Endodermal cell (in vitro differentiated cells): ENCODE data around the gene PPIA. TPM values are rescaled to one million over a fixed set of nuclear protein-coding genes. Genes with fewer than 3 reads are reported as not detected.

Experiments
- DNase-seq: peaks from one replicate; pipeline ENCODE4 v3.0.0-alpha.2; 2017
- H3K27ac ChIP-seq: 2 replicates; pipeline ENCODE4 v1.5.1; 2013; ENCODE audit warnings: mild to moderate bottlenecking, low read depth, low read length, moderate library complexity
- H3K27me3 ChIP-seq: 2 replicates; pipeline ENCODE4 v1.6.1; 2013; ENCODE audit warnings: mild to moderate bottlenecking, low read length, moderate library complexity; ENCODE audit not compliant: insufficient read depth, control insufficient read depth, poor library complexity, severe bottlenecking
- H3K36me3 ChIP-seq: 2 replicates; pipeline ENCODE4 v1.7.0; 2013; ENCODE audit warnings: mild to moderate bottlenecking, low read length, moderate library complexity; ENCODE audit not compliant: control insufficient read depth, insufficient read depth
- H3K4me1 ChIP-seq: one replicate; pipeline ENCODE4 v1.7.0; 2013; ENCODE audit warnings: low read length; ENCODE audit not compliant: control insufficient read depth, insufficient read depth
- H3K4me3 ChIP-seq: 2 replicates; pipeline ENCODE4 v1.5.1; 2013; ENCODE audit warnings: mild to moderate bottlenecking, low read length, moderate library complexity
- H3K9ac ChIP-seq: 2 replicates; pipeline ENCODE4 v1.6.1; 2013; ENCODE audit warnings: mild to moderate bottlenecking, low read length, moderate library complexity; ENCODE audit not compliant: poor library complexity, severe bottlenecking; ENCODE audit errors: extremely low read depth
- H3K9me3 ChIP-seq: 2 replicates; pipeline ENCODE4 v1.6.1; 2013; ENCODE audit warnings: mild to moderate bottlenecking, low read length, moderate library complexity; ENCODE audit not compliant: control insufficient read depth
- H3K27ac Mint-ChIP-seq: 2 replicates; pipeline ENCODE4 v1.8.0; 2020; ENCODE audit warnings: mixed read lengths
- H3K27me3 Mint-ChIP-seq: 2 replicates; pipeline ENCODE4 v1.8.0; 2021; ENCODE audit warnings: mild to moderate bottlenecking, mixed read lengths; ENCODE audit not compliant: insufficient read depth
- H3K36me3 Mint-ChIP-seq: 2 replicates; pipeline ENCODE4 v1.8.0; 2020; ENCODE audit warnings: low read depth, mixed read lengths
- H3K4me1 Mint-ChIP-seq: 2 replicates; pipeline ENCODE4 v1.8.0; 2020; ENCODE audit warnings: mixed read lengths
- H3K4me3 Mint-ChIP-seq: 2 replicates; pipeline ENCODE4 v1.8.0; 2020; ENCODE audit warnings: mild to moderate bottlenecking, moderate library complexity, mixed read lengths
- H3K9me3 Mint-ChIP-seq: 2 replicates; pipeline ENCODE4 v1.8.0; 2020; ENCODE audit warnings: mild to moderate bottlenecking, mixed read lengths
- CTCF ChIP-seq: fragments of 200-600 bp; sonication (generic); conservative IDR thresholded peaks from 2 replicates; pipeline ENCODE4 v1.5.0; 2021; ENCODE audit warnings: antibody characterized with exemption, mild to moderate bottlenecking
- whole genome bisulfite sequencing, 2 experiments: methylation state at CpG; one replicate each; pipeline versions ENCODE4 v1.1.5 to v1.1.7; 2013; ENCODE audit warnings: missing lambda C conversion rate in 2 of 2, mixed read lengths in 1 of 2; ENCODE audit not compliant: insufficient coverage in 1 of 2, insufficient read length in 1 of 2; 5-methylcytosine and 5-hydroxymethylcytosine counted together
- long read RNA-seq, 4 experiments: library from polyadenylated mRNA in 2 of 4; library from RNA in 1 of 4; library from capped mRNA in 1 of 4; stranded (forward) in 3 of 4; unstranded in 1 of 4; transcript quantifications; one replicate each; pipeline ENCODE4 v2.0.0, GENCODE V29; 2020 to 2021; ENCODE audit warnings: inconsistent platforms in 1 of 4
- polyA plus RNA-seq, 2 experiments: library from polyadenylated mRNA; stranded (reverse); fragments of 50-300 nt; gene quantifications; one replicate each; pipeline ENCODE4 v1.2.3, GENCODE V29; 2013
- total RNA-seq, 2 donors: library from RNA; stranded (reverse); fragmentation: NEBNext Ultra II Directional in 1 of 2; extraction: Animal tissue kit (Norgen Biotek cat#: 25700) in 1 of 2; gene quantifications; 2 replicates in 1 of 2; 3 replicates in 1 of 2; pipeline ENCODE4 v1.2.1, GENCODE V29; 2021

The PPIA gene
- total RNA-seq: 1,000 to 10,000 TPM; 1,857 to 1,899 TPM
- polyA plus RNA-seq (2013, experiment 1 of 2): 2,447 TPM
- polyA plus RNA-seq (2013, experiment 2 of 2): 2,352 TPM
- long read RNA-seq, experiment 1, transcript PPIA-208 (6 exons, 907 nt): minor isoform, 8 of 596 reads
- long read RNA-seq, experiment 1, transcript PPIA-201 (6 exons, 818 nt): minor isoform, 6 of 596 reads
- long read RNA-seq, experiment 1, transcript PPIA-204 (5 exons, 2,238 nt): major isoform, 489 of 596 reads
- long read RNA-seq, experiment 1, partial matches to known transcripts: 45 of 596 reads
- long read RNA-seq, experiment 1, other reads (novel, unspliced or antisense): 48 of 596 reads
- long read RNA-seq, experiment 2, transcript PPIA-201 (6 exons, 818 nt): minor isoform, 5 of 670 reads
- long read RNA-seq, experiment 2, transcript PPIA-208 (6 exons, 907 nt): minor isoform, 5 of 670 reads
- long read RNA-seq, experiment 2, transcript PPIA-204 (5 exons, 2,238 nt): major isoform, 630 of 670 reads
- long read RNA-seq, experiment 2, partial matches to known transcripts: 12 of 670 reads
- long read RNA-seq, experiment 2, other reads (novel, unspliced or antisense): 18 of 670 reads
- long read RNA-seq, experiment 3, transcript PPIA-208 (6 exons, 907 nt): minor isoform, 9 of 2,029 reads
- long read RNA-seq, experiment 3, transcript PPIA-204 (5 exons, 2,238 nt): major isoform, 1,970 of 2,029 reads
- long read RNA-seq, experiment 3, transcript PPIA-201 (6 exons, 818 nt): minor isoform, 8 of 2,029 reads
- long read RNA-seq, experiment 3, partial matches to known transcripts: 17 of 2,029 reads
- long read RNA-seq, experiment 3, other reads (novel, unspliced or antisense): 24 of 2,029 reads
- long read RNA-seq, experiment 4, transcript PPIA-208 (6 exons, 907 nt): minor isoform, 59 of 411 reads
- long read RNA-seq, experiment 4, transcript PPIA-204 (5 exons, 2,238 nt): major isoform, 284 of 411 reads
- long read RNA-seq, experiment 4, transcript PPIA-201 (6 exons, 818 nt): minor isoform, 52 of 411 reads
- long read RNA-seq, experiment 4, partial matches to known transcripts: 8 of 411 reads
- long read RNA-seq, experiment 4, other reads (novel, unspliced or antisense): 5 of 411 reads

- no peak for TF ChIP-seq CTCF
- H3K4me3 ChIP-seq: peak within 1 kb of the TSS; percentile 91
Measured at GRCh38 chr7:44796504-44797328, at the start of gene PPIA. PPIA (plus strand) TSS chr7:44796681; CDS start chr7:44796725, 44 bp downstream.

GRCh38 chr7:44748045-44748947 is 48.2 kb upstream of the PPIA start, which contains the start of gene ZMIZ2:
ZMIZ2 (plus strand) TSS chr7:44748847; CDS start chr7:44756250, 7,403 bp downstream.
- Mint-ChIP-seq H3K27me3 (no peaks in the 10 kb centered on the region), H3K36me3 (peaks cover 8% of the 10 kb centered on the region), H3K27ac (peak within 1 kb of the TSS; percentile 0), H3K4me1 (peaks cover 14% of the 10 kb centered on the region), H3K4me3 (peak within 1 kb of the TSS; percentile 80), H3K9me3 (no peaks in the 10 kb centered on the region)
- Histone ChIP-seq H3K4me3 (peak within 1 kb of the TSS; percentile 84), H3K9me3 (no peaks in the 10 kb centered on the region), H3K27me3 (no peaks in the 10 kb centered on the region), H3K27ac (peak within 1 kb of the TSS; percentile 63), H3K9ac (peak within 1 kb of the TSS; percentile 39), H3K36me3 (no peaks in the 10 kb centered on the region), H3K4me1 (no peaks in the 10 kb centered on the region)
- DNase-seq: peak; percentile 98
- TF ChIP-seq CTCF: no peak
- WGBS, 2 experiments: 2 to 24% methylated on average over 4 to 91 of the region's 92 CpGs

More at GRCh38 chr7:44796504-44797328, at the start of gene PPIA:
- Histone ChIP-seq H3K9me3 (no peaks in the 10 kb centered on the region), H3K4me1 (peaks cover 3% of the 10 kb centered on the region), H3K27me3 (no peaks in the 10 kb centered on the region), H3K36me3 (peaks cover 42% of the 10 kb centered on the region), H3K9ac (peak within 1 kb of the TSS; percentile 99), H3K27ac (peak within 1 kb of the TSS; percentile 98)
- peak; percentile 81 for DNase-seq
- Mint-ChIP-seq H3K36me3 (peaks cover 42% of the 10 kb centered on the region), H3K9me3 (no peaks in the 10 kb centered on the region), H3K27me3 (no peaks in the 10 kb centered on the region), H3K27ac (peak within 1 kb of the TSS; percentile 97), H3K4me1 (peaks cover 11% of the 10 kb centered on the region), H3K4me3 (peak within 1 kb of the TSS; percentile 87)
- 0 to 1% methylated on average over 60 to 99 of the region's 99 CpGs for WGBS, 2 experiments
